Measurements from ENCODE around the gene ARMS2. TPM values are rescaled to one million over a fixed set of nuclear protein-coding genes. Genes with fewer than 3 reads are reported as not detected.
A peak's percentile ranks its signal among the peaks of the same experiment; 100 is the strongest.

ARMS2 gene, protein sequence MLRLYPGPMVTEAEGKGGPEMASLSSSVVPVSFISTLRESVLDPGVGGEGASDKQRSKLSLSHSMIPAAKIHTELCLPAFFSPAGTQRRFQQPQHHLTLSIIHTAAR
- total RNA-seq, result not detected

DNA sequence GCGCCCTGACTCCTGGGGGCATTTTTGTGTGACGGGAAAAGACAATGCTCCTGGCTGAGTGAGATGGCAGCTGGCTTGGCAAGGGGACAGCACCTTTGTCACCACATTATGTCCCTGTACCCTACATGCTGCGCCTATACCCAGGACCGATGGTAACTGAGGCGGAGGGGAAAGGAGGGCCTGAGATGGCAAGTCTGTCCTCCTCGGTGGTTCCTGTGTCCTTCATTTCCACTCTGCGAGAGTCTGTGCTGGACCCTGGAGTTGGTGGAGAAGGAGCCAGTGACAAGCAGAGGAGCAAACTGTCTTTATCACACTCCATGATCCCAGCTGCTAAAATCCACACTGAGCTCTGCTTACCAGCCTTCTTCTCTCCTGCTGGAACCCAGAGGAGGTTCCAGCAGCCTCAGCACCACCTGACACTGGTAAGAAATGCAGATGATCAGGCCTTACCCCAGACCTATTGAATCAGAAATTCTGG lies at the start of gene ARMS2:
Gene ARMS2 (plus strand): TSS at position 51 of the 478 bp plus-strand sequence. CDS start 75 bp downstream, at position 126.
- no peaks in the 10 kb centered on the region for H3K9me3 Mint-ChIP-seq
- no peak for ATAC-seq (replicated peaks)
- H3K27ac Mint-ChIP-seq, result no peak within 1 kb of the TSS
- no peak within 1 kb of the TSS for H3K4me3 Mint-ChIP-seq
- peaks cover 25% of the 10 kb centered on the region for H3K27me3 Mint-ChIP-seq
- H3K36me3 Mint-ChIP-seq (ENCODE audit: low read depth), result no peaks in the 10 kb centered on the region
- H3K4me1 Mint-ChIP-seq, result no peaks in the 10 kb centered on the region

DNA sequence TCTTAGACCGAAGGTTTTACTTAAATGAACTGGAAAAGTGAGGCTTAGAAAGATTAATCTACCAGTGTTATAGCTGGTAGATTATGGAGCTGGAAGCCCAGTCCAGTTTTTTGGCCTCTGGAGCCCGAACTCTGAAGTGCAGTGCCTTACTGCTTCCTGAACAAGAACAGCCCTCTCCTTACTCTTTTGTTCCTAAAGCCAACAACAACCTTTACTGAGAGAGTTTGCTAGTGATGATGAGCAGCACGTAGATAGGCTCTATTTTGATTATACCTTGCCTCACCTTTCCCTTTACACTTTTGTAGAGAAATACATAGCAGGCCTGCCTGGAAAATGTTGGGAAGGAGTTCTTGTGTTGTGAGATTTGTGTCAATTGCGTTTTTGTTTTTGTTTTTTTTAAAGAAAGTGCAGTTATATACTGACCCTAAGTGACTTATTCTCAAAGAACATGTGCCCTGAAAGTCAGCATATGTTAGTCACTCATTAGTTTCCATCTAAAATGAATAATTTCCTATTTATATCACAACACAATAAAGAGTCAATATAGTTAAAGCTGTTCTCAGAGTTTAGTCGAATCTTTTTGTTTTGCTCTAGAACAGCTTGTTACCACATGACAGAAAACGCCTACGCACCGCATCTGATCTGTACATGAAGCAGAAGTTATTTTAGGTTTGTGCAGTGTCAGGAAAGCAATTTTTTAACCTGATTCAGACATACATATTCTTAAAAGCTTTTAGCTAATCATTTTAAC lies 46.9 kb upstream of the ARMS2 start:
- no peak overlapping the region for H3K4me3 Mint-ChIP-seq
- peaks cover 8% of the 10 kb centered on the region for H3K4me1 Mint-ChIP-seq
- peak; percentile 45 for ATAC-seq (replicated peaks)
- H3K27ac Mint-ChIP-seq, result no peak overlapping the region
- H3K9me3 Mint-ChIP-seq, result no peaks in the 10 kb centered on the region
- H3K27me3 Mint-ChIP-seq, result no peaks in the 10 kb centered on the region
- H3K36me3 Mint-ChIP-seq (ENCODE audit: low read depth), result peaks cover 40% of the 10 kb centered on the region

DNA sequence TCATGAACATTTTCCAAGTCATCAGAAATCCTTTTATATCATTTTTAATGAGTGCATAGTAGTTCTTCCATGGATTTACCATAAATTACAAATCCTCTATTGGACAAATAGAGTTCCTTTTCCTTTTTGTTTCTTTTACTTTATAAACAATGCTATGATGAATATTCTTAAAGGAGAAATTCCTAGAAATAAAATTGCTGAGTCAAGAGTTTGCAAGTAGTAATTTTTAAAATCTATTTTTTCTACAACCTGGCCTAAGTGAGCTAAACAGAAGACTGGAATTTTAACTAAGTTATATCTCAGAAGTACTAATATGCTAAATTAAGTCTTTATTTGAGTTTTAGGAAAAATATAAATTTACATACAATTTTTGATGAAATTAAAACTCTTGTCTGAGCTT lies 41.1 kb upstream of the ARMS2 start:
- no peak for ATAC-seq (replicated peaks)
- Mint-ChIP-seq H3K27ac (no peak overlapping the region), H3K36me3 (ENCODE audit: low read depth) (peaks cover 55% of the 10 kb centered on the region), H3K4me1 (peaks cover 7% of the 10 kb centered on the region), H3K4me3 (no peak overlapping the region), H3K27me3 (no peaks in the 10 kb centered on the region), H3K9me3 (no peaks in the 10 kb centered on the region)

DNA sequence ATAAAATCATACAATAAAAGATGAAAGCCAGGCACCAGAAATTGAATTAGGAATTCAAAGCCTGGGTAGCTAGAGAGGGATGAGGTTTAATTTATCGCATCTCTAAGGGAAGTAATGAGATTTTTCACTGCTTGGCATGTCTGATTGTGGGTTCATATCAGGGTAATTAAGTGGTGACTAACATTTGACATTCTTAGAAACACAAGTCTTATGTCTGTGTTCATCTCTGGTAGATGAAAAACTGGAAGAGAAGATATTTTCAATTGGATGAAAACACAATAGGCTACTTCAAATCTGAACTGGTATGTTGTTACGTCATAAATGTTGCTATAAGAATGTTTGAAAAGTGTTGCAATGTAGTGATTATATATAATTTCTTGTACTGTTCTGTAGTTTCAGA lies 36.8 kb upstream of the ARMS2 start:
- H3K9me3 Mint-ChIP-seq, result no peaks in the 10 kb centered on the region
- no peak for ATAC-seq (replicated peaks)
- H3K27ac Mint-ChIP-seq, result peak overlapping the region; percentile 66
- no peaks in the 10 kb centered on the region for H3K27me3 Mint-ChIP-seq
- peaks cover 52% of the 10 kb centered on the region for H3K36me3 Mint-ChIP-seq (ENCODE audit: low read depth)
- peak overlapping the region; percentile 46 for H3K4me3 Mint-ChIP-seq
- peaks cover 28% of the 10 kb centered on the region for H3K4me1 Mint-ChIP-seq

DNA sequence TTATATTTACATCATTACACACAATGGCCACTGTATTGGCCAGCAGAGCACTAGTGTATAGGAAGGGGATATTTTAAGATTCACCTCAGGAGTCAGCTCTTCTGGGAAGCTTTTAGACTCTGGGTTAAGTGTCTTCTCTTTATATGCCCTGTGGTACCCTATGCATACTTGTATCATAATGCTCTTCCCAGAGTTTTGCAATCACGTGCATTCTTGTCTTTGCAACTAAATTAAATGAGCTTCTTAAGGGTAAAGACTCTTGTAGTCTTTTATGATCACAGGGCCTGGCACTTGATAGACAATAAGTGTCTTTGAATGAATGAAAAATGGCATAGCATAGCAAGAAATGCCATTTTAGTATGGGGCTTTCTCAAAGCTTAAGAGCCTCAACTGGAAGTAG lies 35.4 kb upstream of the ARMS2 start:
- Mint-ChIP-seq H3K36me3 (ENCODE audit: low read depth) (peaks cover 47% of the 10 kb centered on the region), H3K27me3 (no peaks in the 10 kb centered on the region), H3K9me3 (no peaks in the 10 kb centered on the region), H3K4me3 (no peak overlapping the region), H3K4me1 (peaks cover 28% of the 10 kb centered on the region), H3K27ac (no peak overlapping the region)
- no peak for ATAC-seq (replicated peaks)

DNA sequence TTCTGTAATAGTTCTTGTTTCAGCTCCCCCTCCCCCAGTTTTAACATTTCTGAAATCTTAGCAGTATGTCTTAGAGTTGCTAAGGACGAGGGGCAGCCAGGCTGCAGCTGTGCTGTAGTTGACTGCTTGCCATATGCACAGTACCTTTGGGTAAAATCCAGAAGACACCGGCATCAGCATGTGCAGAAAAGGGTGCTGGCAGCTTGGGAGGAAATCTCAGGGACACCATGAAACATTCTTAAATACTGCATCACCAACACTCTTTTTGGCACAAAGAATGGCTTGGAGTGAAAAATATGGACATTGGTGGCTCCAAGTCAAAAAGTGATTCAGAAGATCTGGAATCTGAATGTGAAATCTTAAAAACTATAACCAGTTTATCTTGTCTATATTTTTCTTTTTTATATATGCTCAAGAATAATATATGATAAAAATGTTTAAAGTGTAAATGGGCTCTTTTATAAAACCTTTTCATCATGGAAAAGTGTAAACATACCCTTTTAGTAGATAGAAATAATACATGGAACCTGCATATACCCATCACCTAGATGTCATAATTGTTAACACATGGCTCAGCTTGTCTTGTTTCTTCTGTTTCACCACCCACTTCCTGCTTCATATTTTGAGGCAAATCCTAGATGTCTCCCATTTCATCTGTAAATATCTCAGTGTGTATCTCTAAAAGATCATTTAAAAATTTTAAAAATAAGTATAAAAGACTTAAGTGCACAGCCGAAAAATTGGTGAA lies 34.4 kb upstream of the ARMS2 start:
- Mint-ChIP-seq H3K27me3 (no peaks in the 10 kb centered on the region), H3K36me3 (ENCODE audit: low read depth) (peaks cover 50% of the 10 kb centered on the region), H3K9me3 (no peaks in the 10 kb centered on the region), H3K4me1 (peaks cover 28% of the 10 kb centered on the region), H3K4me3 (no peak overlapping the region), H3K27ac (peak overlapping the region; percentile 5)
- no peak for ATAC-seq (replicated peaks)

DNA sequence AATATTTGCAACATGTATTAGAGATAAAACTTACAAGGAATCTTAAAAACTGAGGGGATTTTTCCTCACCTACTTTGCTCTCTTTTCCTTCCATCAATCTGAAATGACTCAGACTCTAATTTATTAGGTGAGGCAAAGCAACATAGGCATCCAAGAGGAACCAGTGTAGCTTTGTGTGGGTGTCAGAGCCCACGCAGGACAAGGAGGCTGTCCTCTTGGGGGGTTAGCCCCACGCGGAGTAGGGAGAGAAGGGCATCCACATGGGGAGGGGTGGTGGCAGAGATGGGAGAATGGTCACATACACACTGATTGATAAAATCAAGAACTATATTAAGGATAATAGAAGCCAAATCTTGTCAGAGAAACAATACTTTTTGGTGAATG lies 33.8 kb upstream of the ARMS2 start:
- Mint-ChIP-seq H3K36me3 (ENCODE audit: low read depth) (peaks cover 50% of the 10 kb centered on the region), H3K9me3 (no peaks in the 10 kb centered on the region), H3K4me3 (peak overlapping the region; percentile 11), H3K4me1 (peaks cover 28% of the 10 kb centered on the region), H3K27ac (peak overlapping the region; percentile 5), H3K27me3 (no peaks in the 10 kb centered on the region)
- ATAC-seq (replicated peaks), result no peak

DNA sequence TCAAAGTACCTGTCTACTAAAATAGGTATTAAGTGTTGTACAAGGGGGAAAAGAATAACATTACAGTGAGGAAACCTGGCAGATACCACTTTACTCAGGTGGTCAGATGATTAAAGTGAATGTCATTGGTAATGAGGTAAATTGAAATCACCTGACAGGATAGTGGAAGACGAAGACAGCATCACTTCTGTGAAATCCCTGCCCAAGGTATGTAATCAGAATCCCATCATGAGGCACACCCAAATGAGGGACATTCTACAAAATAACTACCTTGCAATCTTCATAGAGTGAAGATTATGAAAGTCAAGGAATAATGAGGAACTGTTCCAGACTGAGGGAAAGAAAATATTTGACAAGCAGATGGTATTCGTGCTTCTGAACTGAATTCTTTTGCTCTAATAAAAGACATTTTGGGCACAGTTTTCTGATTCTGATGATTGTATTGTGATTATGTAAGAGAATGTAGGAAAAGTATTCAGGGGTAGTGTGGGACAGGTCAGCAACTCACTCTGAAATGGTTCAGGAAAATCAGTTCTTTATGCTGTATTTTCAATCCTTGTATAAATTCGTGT lies 33.3 kb upstream of the ARMS2 start:
- no peaks in the 10 kb centered on the region for H3K27me3 Mint-ChIP-seq
- peak; percentile 30 for ATAC-seq (replicated peaks)
- H3K27ac Mint-ChIP-seq, result peak overlapping the region; percentile 5
- peaks cover 23% of the 10 kb centered on the region for H3K4me1 Mint-ChIP-seq
- H3K36me3 Mint-ChIP-seq (ENCODE audit: low read depth), result peaks cover 49% of the 10 kb centered on the region
- H3K4me3 Mint-ChIP-seq, result peak overlapping the region; percentile 11
- H3K9me3 Mint-ChIP-seq, result no peaks in the 10 kb centered on the region

DNA sequence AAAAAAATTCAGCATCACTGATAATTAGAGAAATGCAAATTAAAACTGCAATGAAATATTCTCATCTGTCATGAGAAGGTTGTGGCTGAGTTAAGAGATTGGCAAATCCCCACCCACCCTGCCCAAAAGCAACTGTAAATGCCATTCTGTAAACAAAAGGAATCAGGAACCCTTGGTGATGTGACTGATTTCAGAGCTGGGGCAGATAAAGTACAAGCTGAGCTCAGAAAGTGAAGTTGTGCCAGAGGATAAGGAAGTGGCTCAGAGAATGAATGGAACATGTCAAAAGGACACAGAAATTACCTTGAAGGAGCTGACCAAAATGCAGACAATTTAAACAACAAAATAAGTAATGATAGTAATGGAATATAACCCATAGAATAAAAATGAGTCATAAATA lies 32.7 kb upstream of the ARMS2 start:
- no peaks in the 10 kb centered on the region for H3K27me3 Mint-ChIP-seq
- H3K9me3 Mint-ChIP-seq, result no peaks in the 10 kb centered on the region
- H3K36me3 Mint-ChIP-seq (ENCODE audit: low read depth), result peaks cover 48% of the 10 kb centered on the region
- no peak overlapping the region for H3K4me3 Mint-ChIP-seq
- peaks cover 21% of the 10 kb centered on the region for H3K4me1 Mint-ChIP-seq
- peak; percentile 49 for ATAC-seq (replicated peaks)
- peak overlapping the region; percentile 28 for H3K27ac Mint-ChIP-seq

DNA sequence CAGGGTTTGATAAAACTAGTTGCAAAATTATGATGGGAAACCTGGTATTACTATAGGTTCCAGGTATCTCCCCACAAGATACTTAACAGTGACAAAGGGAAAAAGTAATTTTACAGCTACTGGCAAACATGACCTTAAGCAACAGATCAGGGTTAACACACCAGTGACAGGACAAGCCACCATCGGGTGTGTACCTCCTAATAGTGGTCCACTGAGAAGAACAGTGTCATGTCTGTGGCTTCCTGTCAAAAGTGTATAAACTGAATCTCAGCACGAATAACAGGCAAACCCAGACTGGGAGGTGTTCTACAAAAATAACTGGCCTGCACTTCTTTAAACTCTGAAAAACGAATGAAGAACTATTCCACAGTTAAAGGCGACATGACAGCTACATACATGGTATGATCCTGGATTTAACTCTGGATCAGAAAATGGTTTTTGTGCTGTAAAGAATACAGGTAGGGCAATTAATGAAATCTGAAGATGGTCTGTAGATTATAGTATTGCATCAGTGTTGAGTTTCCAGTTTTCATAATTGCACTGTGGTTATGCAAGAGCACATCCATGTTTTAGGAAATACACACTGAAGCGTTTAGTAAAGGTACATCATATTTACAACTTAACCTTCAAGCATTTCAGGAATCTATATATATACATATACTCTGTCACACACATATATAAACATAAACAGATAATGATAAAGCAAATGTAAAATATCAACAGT lies 32.0 kb upstream of the ARMS2 start:
- Mint-ChIP-seq H3K4me3 (no peak overlapping the region), H3K36me3 (ENCODE audit: low read depth) (peaks cover 47% of the 10 kb centered on the region), H3K27ac (peak overlapping the region; percentile 28), H3K4me1 (peaks cover 21% of the 10 kb centered on the region), H3K9me3 (no peaks in the 10 kb centered on the region), H3K27me3 (no peaks in the 10 kb centered on the region)
- peak; percentile 85 for ATAC-seq (replicated peaks)

DNA sequence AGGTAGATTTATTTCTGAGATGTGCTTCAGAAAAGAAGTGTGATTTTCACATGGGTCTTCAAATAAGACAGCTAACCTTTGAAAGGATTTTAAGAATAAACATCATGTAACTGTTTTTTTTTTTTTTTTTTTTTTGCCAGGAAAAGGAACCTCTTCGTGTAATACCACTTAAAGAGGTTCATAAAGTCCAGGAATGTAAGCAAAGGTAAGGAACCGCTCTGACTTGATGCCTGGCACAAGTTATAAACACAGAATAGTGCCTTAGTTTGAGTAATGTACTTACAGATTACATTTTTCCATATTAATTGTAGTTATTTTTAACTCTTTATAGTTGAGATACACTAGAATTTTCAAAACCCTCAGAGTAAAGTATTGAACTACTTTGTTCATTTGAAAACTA lies 30.4 kb upstream of the ARMS2 start:
- Mint-ChIP-seq H3K9me3 (no peaks in the 10 kb centered on the region), H3K27ac (no peak overlapping the region), H3K4me3 (no peak overlapping the region), H3K27me3 (no peaks in the 10 kb centered on the region), H3K4me1 (peaks cover 21% of the 10 kb centered on the region), H3K36me3 (ENCODE audit: low read depth) (peaks cover 46% of the 10 kb centered on the region)
- no peak for ATAC-seq (replicated peaks)

DNA sequence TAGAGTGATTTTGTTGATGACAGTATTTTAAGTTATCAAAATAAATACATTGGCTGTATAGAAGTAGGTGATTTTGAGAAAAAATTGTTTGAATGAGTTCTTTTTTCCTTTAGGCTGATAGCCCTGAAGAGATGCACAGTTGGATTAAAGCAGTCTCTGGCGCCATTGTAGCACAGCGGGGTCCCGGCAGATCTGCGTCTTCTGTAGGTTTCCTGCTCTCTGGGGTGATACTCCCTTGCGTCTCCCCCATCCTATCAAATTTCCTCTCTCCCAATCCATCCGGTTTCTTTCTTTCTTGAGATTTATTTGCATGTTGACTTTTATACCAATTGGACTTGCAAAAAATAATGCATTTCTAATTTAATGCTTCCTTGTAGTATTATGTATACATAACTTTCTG lies 27.6 kb upstream of the ARMS2 start:
- Mint-ChIP-seq H3K9me3 (no peaks in the 10 kb centered on the region), H3K36me3 (ENCODE audit: low read depth) (peaks cover 58% of the 10 kb centered on the region), H3K27me3 (no peaks in the 10 kb centered on the region), H3K27ac (no peak overlapping the region), H3K4me3 (no peak overlapping the region), H3K4me1 (peaks cover 8% of the 10 kb centered on the region)
- ATAC-seq (replicated peaks), result no peak

DNA sequence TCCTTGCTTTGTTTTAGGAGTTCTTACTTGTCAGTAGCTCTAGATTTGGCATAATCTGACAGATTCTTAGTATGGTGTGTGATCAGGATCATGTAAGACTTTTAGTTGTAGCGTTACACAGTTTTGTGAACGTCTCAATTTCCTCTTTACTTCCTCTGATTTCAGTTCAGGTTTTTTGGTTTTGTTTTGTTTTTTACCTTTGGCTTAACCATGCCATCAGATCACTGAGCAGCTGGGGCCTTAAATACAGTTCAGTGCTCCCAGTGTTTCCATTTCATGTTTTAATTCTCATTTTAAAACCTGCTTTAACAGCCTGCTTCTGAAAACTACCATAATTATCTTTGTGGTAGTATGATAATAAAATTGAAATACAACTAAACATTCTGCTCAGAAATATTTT lies 27.2 kb upstream of the ARMS2 start:
- Mint-ChIP-seq H3K4me1 (peaks cover 3% of the 10 kb centered on the region), H3K9me3 (no peaks in the 10 kb centered on the region), H3K36me3 (ENCODE audit: low read depth) (peaks cover 58% of the 10 kb centered on the region), H3K27me3 (no peaks in the 10 kb centered on the region), H3K27ac (no peak overlapping the region), H3K4me3 (no peak overlapping the region)
- no peak for ATAC-seq (replicated peaks)

DNA sequence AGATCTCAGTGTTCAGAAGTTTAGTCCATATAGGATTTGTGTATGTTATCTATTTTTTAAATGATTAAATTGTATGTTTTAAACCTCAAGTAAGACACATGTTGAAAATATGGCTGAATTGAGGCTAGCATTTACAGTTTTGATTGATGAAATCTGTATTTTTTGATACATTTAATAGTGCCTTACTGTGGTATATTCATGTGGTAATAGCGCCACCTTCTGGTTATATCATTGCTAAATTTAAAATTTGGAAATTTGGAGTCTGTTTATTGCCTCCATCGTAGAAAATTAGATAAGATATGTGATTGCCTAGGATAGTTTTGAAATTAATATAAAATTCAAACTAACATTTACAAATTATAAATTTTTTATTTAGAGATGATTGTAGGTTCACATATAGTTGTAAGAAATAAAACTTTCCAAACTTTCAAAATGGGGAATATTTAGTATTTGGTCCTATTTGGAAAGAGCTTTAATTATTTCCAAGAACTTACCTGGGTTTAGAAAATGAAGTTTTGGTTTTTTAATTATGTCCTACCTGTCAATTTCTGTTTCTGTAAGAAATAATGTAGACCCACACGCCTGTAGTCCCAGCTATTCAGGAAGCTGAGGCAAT lies 19.1 kb upstream of the ARMS2 start:
- Mint-ChIP-seq H3K36me3 (ENCODE audit: low read depth) (peaks cover 11% of the 10 kb centered on the region), H3K4me1 (no peaks in the 10 kb centered on the region), H3K4me3 (no peak overlapping the region), H3K27me3 (no peaks in the 10 kb centered on the region), H3K9me3 (no peaks in the 10 kb centered on the region), H3K27ac (no peak overlapping the region)
- no peak for ATAC-seq (replicated peaks)

Measured in activated T-helper 17 cell treated with anti-CD3 and anti-CD28 coated beads, Interleukin-2, amount 50 U/mL, for 72 hours (primary cell).